HepG2 (cell line): ENCODE measurements around the gene GPR83.

Source experiments
- CENPX ChIP-seq: sonication (generic); formaldehyde crosslinking; IDR thresholded peaks from 2 replicates; pipeline ENCODE4 v1.9.0; 2021; ENCODE audit warnings: mild to moderate bottlenecking, missing genetic modification reagents, moderate library complexity
- HMG20A ChIP-seq: IDR thresholded peaks from 2 replicates; pipeline ENCODE4 v1.6.1; 2016; ENCODE audit warnings: borderline replicate concordance
- MAX ChIP-seq: IDR thresholded peaks from 2 replicates; pipeline ENCODE4 v1.6.1; 2012; ENCODE audit warnings: inconsistent platforms
- SMAD3 ChIP-seq: sonication (generic); formaldehyde crosslinking; IDR thresholded peaks from 2 replicates; pipeline ENCODE4 v1.4.0; 2020; ENCODE audit warnings: missing genetic modification reagents
- ZNF879 ChIP-seq: sonication (generic); formaldehyde crosslinking; IDR thresholded peaks from 2 replicates; pipeline ENCODE4 v1.8.1; 2023; ENCODE audit warnings: missing genetic modification reagents
- TF ChIP-seq, protein P1 (sequence below): sonication (generic); formaldehyde crosslinking; IDR thresholded peaks from 2 replicates; pipeline ENCODE4 v1.8.0; 2023; ENCODE audit warnings: mild to moderate bottlenecking, missing genetic modification reagents

DNA sequence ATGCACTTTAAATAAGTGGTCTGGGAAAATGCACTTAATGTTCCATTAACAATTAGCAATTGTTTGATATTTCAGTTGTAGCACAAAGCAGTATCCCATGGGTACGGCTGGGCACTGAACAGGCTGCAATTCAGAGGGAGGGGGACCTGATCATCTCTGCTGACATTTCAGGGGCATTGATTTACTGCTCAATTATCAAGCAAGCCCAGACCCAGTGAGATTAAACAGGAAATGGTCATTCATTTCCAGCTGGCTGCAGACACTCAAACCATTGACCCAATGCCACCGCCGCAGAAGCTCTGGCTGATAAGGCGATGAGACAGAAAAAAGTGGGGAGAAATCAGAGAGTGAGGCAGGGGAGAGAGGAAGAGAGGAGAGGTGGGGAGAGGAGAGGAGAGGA is 1.2 kb downstream of the GPR83 start:
- TF ChIP-seq, protein P1, sequence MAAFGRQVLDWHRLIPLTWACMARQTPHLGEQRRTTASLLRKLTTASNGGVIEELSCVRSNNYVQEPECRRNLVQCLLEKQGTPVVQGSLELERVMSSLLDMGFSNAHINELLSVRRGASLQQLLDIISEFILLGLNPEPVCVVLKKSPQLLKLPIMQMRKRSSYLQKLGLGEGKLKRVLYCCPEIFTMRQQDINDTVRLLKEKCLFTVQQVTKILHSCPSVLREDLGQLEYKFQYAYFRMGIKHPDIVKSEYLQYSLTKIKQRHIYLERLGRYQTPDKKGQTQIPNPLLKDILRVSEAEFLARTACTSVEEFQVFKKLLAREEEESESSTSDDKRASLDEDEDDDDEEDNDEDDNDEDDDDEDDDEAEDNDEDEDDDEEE (CRISPR knock-in tag), result no peak
- TF ChIP-seq CENPX (no peak), SMAD3 (CRISPR knock-in tag) (no peak), HMG20A (CRISPR knock-in tag) (no peak), ZNF879 (CRISPR knock-in tag) (no peak), MAX (no peak)
